ENCODE data around the gene ULBP2. TPM values are rescaled to one million over a fixed set of nuclear protein-coding genes. Genes with fewer than 3 reads are reported as not detected.
"Not testable (repeated sequence)": the region's sequence is repeated elsewhere in the genome, so short reads cannot be mapped to it uniquely, and the experiment has no call there.

ULBP2 gene
- polyA plus RNA-seq, 3 donors, result 0.65 to 0.87 (median 0.68) TPM

GRCh38 chr6:149947533-149947932 lies 5.7 kb downstream of the ULBP2 start:
- DNase-seq (ENCODE audit: low read depth in 3 of 3, low spot score in 2 of 3), result not testable (repeated sequence)

DNA sequence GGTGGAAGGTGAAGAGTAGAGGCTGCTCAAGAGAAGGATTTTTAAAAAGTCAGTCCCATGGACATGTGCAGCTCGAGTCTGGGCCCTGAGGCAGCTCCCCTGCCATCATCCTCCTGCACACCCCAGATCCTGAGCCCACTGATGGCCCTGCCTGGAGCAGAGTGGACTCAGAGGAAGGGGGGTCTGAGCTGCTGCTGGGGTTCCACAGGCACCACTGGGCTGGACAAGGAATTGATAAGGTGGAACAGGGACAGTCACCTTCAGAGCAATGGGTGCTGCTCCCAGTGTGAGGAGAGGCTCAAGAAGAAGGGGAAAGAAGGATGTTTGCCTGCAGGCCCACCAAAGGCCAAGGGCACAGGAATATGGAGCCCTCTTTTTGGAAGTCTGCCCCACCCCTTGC lies 6.2 kb downstream of the ULBP2 start:
- DNase-seq (ENCODE audit: low read depth in 3 of 3, low spot score in 2 of 3), result no peak

GRCh38 chr6:149948616-149949015 lies 6.8 kb downstream of the ULBP2 start:
- DNase-seq (ENCODE audit: low read depth in 3 of 3, low spot score in 2 of 3), result no peak

DNA sequence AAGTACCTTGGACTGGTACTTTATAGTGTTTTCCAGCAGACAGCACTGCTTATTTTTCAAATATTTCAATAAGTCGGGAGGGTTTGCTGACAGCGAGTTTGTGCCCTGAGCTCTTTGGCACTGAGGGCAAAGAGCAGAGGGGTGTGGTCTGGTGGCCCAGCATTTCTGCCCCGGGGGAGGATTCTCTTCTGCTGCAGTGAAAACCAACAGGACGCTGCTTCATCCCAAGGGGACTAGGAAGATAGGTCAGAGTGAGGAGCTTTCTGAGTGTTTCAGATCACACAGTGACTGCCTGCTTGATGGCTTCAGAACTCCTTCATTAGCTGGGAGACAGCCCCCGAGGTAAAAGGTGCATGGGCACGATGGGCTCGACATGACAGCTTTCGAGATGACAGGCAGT lies 8.6 kb downstream of the ULBP2 start:
- DNase-seq (ENCODE audit: low read depth in 3 of 3, low spot score in 2 of 3), result no peak

GRCh38 chr6:149951096-149951495 lies 9.3 kb downstream of the ULBP2 start:
- no peak for DNase-seq (ENCODE audit: low read depth in 3 of 3, low spot score in 2 of 3)

DNA sequence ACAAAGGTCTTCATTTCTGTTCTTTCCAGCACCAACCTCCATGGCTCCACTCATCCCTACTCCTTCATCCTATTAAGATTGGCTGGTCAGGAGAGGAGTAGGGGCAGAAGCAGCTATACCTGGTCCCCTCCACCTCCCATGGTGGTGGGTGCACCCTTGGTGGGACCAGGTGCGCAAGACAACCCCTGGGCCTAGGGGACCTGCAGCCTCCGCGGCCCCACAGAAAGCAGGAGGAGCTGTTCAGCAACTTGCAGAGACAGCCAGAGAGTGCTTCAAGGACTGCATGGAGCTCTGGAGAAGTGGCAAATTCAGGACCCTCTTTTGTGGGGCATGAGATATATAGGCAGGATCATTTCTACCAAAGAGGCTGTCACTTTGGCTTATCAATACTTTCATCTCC lies 9.8 kb downstream of the ULBP2 start:
- DNase-seq (ENCODE audit: low read depth in 3 of 3, low spot score in 2 of 3), result no peak

DNA sequence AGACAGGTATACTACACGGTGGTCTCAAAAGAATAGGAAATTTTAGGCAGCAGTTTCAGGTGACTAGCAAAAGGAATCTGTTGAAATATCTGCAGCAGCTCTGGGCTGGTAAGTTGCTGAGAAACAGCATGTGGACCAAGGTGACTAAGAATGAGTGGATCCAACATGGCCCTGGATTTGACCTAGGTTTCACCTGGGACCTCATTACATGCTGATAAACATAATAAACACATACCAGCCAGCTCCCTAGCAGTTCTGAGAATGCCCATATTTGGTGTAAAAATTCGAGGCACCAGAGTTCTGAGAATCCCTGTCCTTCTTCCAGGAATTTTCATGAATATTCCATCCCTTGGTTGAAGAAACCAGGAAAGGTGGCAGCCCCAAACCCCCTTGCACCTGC lies 11.6 kb downstream of the ULBP2 start:
- not testable (repeated sequence) for DNase-seq (ENCODE audit: low read depth in 3 of 3, low spot score in 2 of 3)

DNA sequence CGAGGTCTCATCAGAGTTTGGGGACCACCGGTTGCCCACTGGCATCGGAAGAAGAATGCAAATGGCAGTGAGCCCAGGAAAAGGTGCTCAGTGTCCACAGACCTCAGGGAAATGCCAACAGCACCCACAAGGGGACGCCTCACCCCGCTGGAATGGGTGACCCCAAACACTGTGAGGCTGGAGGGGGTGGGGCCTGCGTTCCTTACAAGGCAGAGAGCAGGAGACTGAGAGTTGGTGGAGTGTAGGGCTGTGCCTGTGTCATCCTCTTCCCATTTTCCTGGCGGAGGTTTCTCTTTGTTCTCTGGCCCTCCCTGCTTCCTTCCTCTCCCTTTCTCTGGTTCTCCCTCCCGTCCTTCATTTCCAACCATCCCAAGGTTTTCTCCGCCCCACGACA lies 12.1 kb downstream of the ULBP2 start:
- not testable (repeated sequence) for DNase-seq (ENCODE audit: low read depth in 3 of 3, low spot score in 2 of 3)

DNA sequence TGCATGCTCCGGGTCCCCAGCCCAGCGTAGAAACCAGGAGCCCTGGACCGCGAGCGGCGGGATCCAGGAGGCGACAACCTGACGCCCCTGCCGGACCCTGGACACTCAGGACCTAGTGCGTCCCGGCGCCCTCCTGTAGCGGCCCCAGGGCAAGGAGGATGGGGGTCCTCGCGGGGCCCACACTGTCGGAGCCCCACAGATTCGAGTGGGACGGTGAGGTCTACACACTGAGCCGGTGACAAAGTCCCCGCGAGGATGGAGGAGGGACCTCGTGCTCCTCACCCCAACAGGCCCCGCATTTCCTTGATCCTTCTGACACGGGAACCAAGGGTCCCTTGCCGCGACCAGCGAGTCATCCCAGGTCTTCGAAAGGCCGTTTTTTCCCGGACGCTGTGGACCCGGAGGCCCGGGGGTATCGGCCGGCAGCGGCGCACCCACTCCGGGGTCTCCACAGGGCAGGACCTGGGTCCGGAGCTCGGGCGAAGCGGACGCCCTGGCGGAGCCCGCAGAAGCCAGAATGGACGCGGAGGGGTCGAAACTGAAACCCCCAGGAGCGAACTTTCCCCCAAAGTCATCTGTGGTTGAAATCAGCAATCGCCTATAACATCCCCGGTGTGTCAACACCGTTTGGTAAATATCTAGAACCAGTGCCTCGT lies 12.6 kb downstream of the ULBP2 start:
- not testable (repeated sequence) for DNase-seq (ENCODE audit: low read depth in 3 of 3, low spot score in 2 of 3)

DNA sequence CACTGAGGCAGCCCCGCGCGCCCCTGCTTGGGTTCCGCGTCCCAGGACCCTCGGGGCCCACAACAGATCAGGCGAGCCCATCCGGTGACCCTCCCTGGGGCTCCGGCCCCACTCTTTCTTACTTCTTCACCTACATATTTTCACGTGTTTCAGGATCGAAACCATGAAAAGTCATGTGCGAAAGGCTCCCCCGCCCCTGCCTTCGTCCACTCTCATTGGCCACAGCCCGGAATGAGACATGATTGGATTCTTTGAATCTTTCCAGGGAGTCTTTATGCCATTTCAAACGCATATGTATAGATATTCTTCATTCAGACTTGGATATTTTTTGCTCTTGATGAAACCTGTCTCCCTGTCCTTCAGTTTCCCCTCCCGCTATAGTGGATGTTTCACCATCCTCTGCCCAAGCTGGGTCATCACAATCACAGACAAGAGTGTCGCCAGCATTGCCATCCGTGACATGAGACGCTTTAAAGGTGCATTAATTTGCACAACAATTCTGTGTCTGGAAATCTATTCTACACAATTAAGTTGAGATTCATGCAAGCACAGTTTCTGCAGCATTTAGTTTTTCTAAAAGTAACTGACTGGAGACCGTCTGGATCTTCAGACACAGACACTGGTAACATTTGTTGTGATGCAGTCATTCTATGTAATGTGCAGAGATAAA lies 13.3 kb downstream of the ULBP2 start:
- not testable (repeated sequence) for DNase-seq (ENCODE audit: low read depth in 3 of 3, low spot score in 2 of 3)

DNA sequence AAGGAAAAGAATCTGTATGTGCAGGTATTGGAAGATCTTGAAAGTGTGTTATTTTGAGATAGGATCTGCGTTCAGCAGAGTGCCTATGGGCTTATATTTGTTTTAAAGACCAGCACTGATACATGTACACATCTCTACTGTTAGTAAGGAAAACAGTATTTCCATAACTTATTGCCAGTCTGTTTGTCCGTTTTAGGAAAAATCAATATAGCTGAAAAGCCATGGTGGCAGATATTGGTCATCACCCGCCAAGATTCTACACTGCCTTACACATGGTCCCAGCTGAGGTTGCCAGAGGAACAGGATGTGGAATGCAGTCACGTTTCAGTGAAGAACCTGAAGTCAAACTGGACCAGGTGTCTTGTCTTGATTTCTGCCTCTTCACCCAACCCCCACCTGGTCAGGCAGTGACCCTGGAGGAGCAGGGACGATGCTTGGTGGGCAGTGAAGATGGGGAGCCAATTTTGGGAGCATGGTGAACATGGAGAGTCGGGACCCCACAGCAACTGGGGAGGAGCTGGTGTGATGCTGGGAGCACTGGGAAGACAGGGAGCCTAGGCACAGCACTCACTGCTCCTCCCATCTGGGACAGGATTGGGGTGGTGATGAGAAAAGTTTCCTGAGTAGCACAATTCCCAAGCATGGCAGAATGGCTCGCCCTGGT lies 14.0 kb downstream of the ULBP2 start:
- DNase-seq (ENCODE audit: low read depth in 3 of 3, low spot score in 2 of 3), result not testable (repeated sequence)

DNA sequence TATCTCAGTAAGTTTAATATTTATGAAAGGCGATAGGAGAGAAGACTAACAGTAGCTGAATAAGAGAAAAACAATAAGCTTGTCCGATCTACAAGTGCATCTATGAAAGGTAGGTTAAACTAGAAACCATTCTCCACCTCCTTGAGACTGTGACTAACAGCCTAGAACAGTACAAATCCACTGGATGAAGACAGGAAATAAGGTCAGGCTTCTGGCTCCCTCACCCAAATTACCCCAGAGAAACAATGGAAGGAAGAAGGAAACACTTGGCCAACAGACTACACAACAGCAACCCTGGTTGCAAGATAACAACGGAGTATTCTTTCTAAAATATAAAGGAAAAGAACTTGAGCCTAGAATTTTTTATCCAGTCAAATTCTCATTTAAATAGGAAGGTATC lies 16.3 kb downstream of the ULBP2 start:
- not testable (repeated sequence) for DNase-seq (ENCODE audit: low read depth in 3 of 3, low spot score in 2 of 3)

DNA sequence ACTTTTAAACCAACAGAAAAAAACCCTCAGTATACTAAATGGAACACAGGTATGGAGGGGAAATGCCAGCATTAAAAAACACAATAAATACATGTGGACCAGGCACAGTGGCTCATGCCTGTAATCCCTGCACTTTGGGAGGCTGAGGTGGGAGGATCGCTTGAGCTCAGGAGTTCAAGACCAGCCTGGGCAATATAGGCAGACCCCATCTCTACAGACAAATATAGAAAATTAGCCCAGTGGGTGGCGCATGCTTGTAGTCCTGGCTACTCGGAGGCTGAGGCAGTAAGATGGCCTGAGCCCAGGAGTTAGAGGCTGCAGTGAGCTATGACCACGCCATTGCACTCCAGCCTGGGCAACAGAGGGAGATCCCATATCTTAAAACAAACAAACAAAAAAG lies 18.0 kb downstream of the ULBP2 start:
- DNase-seq (ENCODE audit: low read depth in 3 of 3, low spot score in 2 of 3), result not testable (repeated sequence)

DNA sequence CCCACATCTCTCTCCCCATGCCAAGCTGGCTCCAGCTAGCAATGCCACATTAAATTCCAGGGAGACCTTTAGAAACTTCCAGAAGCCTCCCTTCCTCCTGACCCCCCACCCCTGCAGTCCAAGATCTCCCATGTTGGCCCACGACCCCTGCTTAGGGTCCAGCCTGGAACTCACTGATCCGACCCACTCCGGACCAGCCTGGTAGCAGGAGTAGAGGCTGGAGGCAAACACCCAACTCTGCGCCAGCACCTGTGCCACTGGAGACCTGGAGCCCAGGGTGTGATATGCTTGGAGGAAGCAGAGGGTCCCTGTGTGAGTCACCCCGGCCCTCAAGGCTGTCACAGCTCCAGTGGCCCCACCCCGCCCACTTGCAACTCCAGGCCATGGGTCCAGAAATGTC lies 18.7 kb downstream of the ULBP2 start:
- no peak for DNase-seq (ENCODE audit: low read depth in 3 of 3, low spot score in 2 of 3)

GRCh38 chr6:149961728-149962425 lies 20.1 kb downstream of the ULBP2 start:
- DNase-seq (ENCODE audit: low read depth in 3 of 3, low spot score in 2 of 3), result no peak

DNA sequence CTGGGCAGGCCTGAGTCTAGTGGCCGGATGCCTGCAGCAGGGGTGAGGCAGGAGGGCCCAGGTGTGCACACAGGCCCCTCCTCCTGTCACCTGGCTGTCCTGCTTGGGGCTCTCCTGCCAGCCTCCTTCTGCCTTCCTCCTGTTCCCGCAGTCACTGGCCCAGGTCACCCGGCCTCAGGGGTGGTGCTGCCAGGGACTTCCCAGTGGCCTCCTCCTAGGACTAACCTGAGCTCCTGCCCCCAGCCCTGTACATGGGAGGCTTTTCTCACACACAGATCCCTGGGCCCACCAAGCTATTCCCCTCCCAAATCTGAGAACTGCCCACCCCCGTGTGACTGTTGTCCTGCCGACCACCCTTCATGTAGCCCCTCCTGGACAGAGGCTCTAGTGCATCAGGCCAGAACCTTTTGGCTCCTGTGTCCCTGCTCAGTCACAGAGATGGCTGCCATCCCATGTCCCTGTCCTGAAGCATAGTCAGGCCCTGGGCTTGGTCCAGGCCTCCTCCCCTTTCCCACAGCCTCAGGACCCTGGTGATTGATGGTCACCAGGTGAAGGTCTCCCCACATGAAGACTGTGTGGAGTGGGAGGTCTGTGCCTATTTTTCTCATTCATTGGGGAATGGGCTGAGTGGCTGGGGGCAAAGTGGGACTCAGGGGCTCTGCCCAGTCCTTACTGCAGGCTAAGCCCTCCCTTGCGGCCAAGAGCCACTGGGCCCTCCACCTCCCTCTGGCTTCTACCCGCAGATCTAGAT lies 20.8 kb downstream of the ULBP2 start:
- DNase-seq (ENCODE audit: low read depth in 3 of 3, low spot score in 2 of 3), result no peak

DNA sequence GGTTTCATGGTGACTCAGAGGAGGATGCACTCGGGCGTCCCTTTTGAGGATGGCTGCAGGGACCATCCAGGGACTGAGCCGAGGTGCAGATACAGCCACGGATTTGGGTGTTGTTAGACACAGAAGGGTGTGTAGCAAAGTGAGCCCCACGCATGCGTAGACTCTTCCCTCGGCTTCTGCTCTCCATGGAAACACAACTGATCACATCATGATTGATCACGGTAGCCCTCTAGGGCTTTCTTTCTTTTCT lies 21.3 kb downstream of the ULBP2 start:
- DNase-seq (ENCODE audit: low read depth in 3 of 3, low spot score in 2 of 3), result no peak

GRCh38 chr6:149963462-149964307 lies 21.9 kb downstream of the ULBP2 start, which contains the start of gene ULBP1:
ULBP1 (plus strand) TSS chr6:149963943; CDS start chr6:149964050, 107 bp downstream.
- no peak for DNase-seq (ENCODE audit: low read depth in 3 of 3, low spot score in 2 of 3)

GRCh38 chr6:149964308-149965193 lies 22.7 kb downstream of the ULBP2 start:
- no peak for DNase-seq (ENCODE audit: low read depth in 3 of 3, low spot score in 2 of 3)
